NB4 (cell line): ENCODE data around the gene IFNGR1.

Source experiments
- MYC ChIP-seq: IDR thresholded peaks from 2 replicates; pipeline ENCODE4 v1.6.1; 2011; ENCODE audit warnings: low read depth, low read length
- POLR2A ChIP-seq: IDR thresholded peaks from 2 replicates; pipeline ENCODE4 v1.6.1; 2011; ENCODE audit warnings: mild to moderate bottlenecking; ENCODE audit not compliant: insufficient read length; ENCODE audit errors: extremely low read depth
- TF ChIP-seq, protein P1 (sequence below): IDR thresholded peaks from one replicate; pipeline ENCODE4 v1.5.1; 2012; ENCODE audit warnings: low read depth, low read length
- TF ChIP-seq, protein P2 (sequence below): IDR thresholded peaks from 2 replicates; pipeline ENCODE4 v1.6.1; 2011; ENCODE audit warnings: low read depth, low read length

DNA sequence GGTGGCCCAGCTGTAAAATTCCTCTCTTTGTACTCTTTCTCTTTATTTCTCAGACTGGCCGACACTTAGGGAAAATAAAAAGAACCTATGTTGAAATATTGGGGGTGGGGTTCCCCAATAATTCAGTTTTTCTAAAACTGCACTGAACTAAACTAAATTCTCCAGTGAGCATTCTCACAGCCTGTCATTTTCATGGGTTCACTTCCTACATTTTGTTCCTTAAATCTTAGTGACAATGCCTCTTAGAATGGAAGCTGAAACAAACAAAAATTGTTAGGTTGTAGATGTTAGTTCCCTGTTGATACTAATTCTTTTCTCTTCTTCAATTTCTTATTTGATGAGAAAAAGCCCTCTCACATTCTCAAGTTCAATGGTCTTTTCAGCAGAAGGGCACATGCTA, 35.8 kb upstream of the IFNGR1 start:
- TF ChIP-seq MYC (no peak), POLR2A (no peak)
- TF ChIP-seq, protein P1, sequence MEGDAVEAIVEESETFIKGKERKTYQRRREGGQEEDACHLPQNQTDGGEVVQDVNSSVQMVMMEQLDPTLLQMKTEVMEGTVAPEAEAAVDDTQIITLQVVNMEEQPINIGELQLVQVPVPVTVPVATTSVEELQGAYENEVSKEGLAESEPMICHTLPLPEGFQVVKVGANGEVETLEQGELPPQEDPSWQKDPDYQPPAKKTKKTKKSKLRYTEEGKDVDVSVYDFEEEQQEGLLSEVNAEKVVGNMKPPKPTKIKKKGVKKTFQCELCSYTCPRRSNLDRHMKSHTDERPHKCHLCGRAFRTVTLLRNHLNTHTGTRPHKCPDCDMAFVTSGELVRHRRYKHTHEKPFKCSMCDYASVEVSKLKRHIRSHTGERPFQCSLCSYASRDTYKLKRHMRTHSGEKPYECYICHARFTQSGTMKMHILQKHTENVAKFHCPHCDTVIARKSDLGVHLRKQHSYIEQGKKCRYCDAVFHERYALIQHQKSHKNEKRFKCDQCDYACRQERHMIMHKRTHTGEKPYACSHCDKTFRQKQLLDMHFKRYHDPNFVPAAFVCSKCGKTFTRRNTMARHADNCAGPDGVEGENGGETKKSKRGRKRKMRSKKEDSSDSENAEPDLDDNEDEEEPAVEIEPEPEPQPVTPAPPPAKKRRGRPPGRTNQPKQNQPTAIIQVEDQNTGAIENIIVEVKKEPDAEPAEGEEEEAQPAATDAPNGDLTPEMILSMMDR = no peak
- TF ChIP-seq, protein P2, sequence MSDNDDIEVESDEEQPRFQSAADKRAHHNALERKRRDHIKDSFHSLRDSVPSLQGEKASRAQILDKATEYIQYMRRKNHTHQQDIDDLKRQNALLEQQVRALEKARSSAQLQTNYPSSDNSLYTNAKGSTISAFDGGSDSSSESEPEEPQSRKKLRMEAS = no peak
